Cardiac fibroblast (primary cell): ENCODE data around the gene ANO2.

ENCODE experiments used
- DNase-seq, 2 donors: peaks; one replicate each; pipeline versions ENCODE4 v3.0.0 to v3.0.0-alpha.2; 2010; ENCODE audit warnings: low read depth in 2 of 2
- H3K4me3 ChIP-seq, 2 donors: replicated peaks in 1 of 2; 1 replicate in 1 of 2; 2 replicates in 1 of 2; pipeline ENCODE4 v1.5.1; 2011; ENCODE audit warnings: low read depth in 2 of 2, low read length in 2 of 2, mild to moderate bottlenecking in 2 of 2, moderate library complexity in 1 of 2
- TF ChIP-seq, protein P1 (sequence below): IDR thresholded peaks from one replicate; pipeline ENCODE4 v1.5.1; 2011; ENCODE audit warnings: low read depth, mild to moderate bottlenecking, low read length, inconsistent platforms

The ANO2 gene

DNA sequence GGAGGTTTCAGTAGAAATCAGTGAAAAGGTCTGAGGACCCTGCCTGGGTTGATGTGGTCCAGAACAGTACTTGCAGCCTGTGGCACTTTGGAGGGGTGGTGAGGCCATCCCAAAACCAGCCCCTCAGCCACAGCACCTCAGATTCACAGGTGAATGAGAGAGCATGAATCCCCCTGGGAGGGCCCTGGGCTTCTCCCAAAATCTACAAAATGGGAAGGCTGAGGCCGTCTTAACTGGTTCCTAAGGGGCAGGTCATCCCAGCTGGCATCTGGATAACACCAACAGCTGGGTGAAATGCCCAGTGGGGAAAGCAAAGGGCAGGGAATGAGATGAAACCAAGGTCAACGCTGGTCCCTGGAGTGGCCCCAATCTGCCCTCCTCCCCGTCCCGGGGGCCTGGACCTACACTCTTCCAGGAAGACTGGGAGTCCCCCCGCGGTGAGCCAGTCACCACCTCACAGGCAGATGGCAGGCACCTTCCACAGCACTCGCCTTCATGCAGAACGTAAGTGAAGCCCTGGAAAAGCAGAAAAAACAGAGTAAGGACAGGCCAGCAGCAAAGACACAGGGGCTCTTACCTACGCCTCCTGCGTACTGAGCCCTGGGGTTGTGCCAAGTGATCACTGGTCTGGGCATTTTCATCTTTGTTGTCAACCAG, 26.3 kb upstream of the ANO2 start:
- no peak for DNase-seq
- H3K4me3 ChIP-seq: no peak overlapping the region
- TF ChIP-seq, protein P1, sequence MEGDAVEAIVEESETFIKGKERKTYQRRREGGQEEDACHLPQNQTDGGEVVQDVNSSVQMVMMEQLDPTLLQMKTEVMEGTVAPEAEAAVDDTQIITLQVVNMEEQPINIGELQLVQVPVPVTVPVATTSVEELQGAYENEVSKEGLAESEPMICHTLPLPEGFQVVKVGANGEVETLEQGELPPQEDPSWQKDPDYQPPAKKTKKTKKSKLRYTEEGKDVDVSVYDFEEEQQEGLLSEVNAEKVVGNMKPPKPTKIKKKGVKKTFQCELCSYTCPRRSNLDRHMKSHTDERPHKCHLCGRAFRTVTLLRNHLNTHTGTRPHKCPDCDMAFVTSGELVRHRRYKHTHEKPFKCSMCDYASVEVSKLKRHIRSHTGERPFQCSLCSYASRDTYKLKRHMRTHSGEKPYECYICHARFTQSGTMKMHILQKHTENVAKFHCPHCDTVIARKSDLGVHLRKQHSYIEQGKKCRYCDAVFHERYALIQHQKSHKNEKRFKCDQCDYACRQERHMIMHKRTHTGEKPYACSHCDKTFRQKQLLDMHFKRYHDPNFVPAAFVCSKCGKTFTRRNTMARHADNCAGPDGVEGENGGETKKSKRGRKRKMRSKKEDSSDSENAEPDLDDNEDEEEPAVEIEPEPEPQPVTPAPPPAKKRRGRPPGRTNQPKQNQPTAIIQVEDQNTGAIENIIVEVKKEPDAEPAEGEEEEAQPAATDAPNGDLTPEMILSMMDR: no peak

DNA sequence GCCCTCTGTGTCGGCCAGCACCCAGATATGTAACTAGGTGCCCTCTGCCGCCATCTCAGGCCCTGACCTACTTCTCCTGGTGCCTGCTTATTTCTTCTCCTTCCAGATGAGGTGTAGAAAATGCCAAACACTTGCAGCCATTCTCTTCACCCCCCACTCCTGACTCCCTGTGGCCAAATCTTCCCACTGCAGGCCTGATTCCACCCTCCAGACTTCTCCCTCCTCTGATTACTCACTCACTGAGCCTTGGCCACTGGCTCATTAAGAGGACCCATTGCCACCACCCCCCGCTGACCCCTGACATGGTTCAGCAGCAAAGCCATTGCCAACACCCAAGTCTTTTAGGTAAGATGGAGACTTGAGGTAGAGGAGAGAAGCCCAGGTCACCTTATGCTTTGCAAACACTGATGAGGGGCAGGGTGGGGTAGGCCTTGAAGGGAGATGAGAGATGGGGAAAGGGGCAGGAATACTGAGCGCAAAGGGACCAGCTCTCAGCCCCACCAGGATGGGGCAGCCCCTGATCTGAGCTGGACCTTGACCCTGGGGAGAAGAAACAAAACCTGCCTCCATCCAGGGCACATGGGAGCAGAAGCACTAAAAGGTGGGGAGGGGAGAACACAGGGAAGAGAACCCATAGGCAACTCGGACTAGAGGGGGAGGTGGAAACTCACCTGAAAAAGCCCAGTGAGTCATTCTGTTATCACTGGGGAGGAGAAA, 25.1 kb upstream of the ANO2 start:
- no peak overlapping the region for H3K4me3 ChIP-seq
- no peak for DNase-seq
- TF ChIP-seq, protein P1: no peak

DNA sequence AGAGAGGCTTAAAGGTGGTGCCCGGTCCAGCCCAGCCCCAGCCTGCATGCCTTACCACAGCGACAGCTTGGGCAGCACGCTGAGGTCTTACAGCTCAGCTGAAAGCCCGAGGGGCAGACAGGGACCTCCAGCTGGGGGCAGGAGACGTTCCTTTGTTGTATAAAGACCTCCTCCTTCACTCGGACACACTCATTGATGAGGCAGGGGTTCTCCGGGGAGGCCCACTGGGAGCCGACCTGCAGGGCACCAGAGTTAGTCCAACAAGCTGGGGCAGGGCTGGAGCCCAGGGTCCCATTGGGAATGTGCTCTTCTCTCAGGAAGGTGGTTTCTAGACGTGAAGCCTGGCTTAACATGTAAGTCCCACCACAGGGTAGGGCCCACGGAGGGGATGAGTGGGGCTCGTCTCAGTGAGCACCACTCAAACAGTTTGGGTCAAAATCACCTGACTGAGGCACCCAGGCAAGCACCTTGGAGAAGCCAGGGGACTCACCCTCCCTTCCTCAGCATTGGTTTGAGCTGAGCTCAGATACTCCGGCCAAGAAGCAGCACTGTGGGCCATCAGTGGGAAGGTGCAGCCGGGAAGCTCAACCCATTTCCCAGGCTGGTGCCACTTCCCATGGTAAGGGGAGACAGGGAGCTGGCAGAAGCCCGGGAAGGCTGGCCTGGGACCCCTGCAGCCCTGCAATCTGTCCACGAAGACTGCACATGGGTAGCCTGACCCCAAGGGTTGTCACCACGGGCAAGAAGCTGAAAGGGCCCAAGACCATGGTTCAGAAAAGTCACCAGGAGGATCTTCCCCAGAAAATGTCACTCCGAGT, 24.3 kb upstream of the ANO2 start:
- TF ChIP-seq, protein P1: no peak
- no peak for DNase-seq
- no peak overlapping the region for H3K4me3 ChIP-seq

DNA sequence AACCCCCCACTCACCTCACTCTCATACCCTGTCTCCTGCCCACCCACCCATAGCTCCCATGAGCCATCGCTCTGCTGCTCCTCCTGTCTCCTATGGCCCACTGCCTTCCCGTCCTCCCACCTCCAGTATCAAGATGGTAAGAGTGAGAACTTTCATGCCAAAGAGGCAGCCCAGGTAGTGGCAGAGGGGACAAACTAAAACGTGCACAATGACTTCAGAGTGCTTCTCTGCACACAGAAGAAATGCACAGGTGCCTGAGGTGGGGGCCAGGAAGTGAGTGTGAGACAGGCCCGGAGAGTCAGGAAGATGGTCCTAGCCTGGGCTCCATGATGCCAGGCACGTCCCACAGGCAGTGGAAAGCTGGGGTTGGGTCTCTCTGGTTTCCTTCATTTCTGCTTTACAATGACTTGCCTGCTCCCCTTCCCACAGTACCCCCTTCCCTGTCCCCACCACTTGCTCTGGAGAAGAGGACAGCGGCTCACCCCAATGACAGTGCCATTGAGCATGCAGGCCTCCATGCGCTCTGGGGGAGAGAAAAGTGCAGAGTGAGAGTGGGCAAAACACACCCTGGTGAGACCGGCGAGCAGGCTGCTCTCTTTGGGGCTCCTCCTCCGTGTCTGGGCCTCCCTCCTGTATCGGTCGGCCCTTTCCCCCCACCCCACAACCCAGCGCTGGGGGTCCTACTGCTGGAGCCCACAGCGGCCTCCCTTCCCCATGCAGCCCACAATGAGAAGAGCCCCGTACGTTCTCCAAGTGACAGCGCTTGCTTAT, 22.8 kb upstream of the ANO2 start:
- DNase-seq: no peak
- H3K4me3 ChIP-seq: no peak overlapping the region
- TF ChIP-seq, protein P1: no peak

DNA sequence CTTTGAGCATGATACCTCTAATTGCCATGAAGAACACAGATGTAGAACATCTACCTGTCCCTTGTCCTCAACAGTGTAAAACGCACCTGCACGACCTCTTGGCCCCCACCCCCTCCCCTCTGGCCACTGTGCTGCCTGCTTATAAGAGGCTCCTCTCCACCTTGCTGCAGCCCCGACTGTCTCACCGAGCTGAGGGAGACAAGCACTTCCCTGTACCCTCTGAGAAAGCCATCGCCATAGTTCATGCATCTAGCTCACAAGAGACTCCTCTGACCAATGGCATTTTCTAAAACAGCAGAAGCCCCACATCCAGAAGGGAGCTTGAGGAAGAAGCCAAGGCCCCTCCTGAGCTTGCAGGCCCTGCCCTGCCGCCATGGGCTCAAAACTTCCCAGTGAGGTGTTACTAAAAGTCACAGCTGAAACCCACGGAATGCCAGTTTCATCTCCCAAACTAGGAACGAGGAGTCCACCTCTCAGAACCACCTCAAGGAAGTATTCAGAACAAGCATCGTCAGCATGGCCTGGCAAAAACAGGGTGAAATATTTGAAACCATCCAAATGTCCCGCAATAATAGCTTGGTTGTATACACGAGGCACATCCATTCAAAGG, 21.5 kb upstream of the ANO2 start:
- DNase-seq: no peak

More for the DNA sequence above, 21.5 kb upstream of the ANO2 start:
- no peak overlapping the region for H3K4me3 ChIP-seq
- TF ChIP-seq, protein P1: no peak
